ENCODE measurements around the gene SERPINB13. TPM values are rescaled to one million over a fixed set of nuclear protein-coding genes. Genes with fewer than 3 reads are reported as not detected.

SERPINB13 gene
- total RNA-seq, 4 donors from 2014 or later, result 1.4 TPM; not detected in 3

DNA sequence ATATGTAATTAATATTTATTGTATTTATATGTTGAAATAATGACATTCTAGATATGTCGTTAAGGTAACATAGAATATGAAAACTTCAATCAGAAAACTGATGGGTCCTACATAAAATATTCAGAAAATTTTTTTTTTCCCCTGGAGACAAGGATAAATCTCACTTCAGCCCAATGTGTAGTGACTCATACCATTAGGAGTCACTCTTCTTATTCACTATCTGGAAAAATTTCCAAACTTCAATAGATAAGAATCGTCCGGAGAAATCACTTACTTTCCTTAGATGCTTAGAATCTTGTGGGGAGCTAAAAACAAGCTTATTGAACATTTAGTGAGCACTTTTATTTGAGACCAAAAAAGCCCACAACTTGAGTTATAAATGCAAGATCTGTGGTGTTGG, 4.6 kb downstream of the SERPINB13 start:
- no peaks in the 10 kb centered on the region for H3K4me1 ChIP-seq
- no peak for DNase-seq
- H3K9me3 ChIP-seq, result no peaks in the 10 kb centered on the region
- intact Hi-C loops (cut with DNase I; ENCODE audit: low total_unique reads), result no loop called here
- no peaks in the 10 kb centered on the region for H3K27me3 ChIP-seq
- TF ChIP-seq, protein P1, sequence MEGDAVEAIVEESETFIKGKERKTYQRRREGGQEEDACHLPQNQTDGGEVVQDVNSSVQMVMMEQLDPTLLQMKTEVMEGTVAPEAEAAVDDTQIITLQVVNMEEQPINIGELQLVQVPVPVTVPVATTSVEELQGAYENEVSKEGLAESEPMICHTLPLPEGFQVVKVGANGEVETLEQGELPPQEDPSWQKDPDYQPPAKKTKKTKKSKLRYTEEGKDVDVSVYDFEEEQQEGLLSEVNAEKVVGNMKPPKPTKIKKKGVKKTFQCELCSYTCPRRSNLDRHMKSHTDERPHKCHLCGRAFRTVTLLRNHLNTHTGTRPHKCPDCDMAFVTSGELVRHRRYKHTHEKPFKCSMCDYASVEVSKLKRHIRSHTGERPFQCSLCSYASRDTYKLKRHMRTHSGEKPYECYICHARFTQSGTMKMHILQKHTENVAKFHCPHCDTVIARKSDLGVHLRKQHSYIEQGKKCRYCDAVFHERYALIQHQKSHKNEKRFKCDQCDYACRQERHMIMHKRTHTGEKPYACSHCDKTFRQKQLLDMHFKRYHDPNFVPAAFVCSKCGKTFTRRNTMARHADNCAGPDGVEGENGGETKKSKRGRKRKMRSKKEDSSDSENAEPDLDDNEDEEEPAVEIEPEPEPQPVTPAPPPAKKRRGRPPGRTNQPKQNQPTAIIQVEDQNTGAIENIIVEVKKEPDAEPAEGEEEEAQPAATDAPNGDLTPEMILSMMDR (IDR thresholded peaks at IDR 0.05), result no peak
- no peak for TF ChIP-seq POLR2A (IDR thresholded peaks at IDR 0.05)
- TF ChIP-seq EP300 (IDR thresholded peaks at IDR 0.05; ENCODE audit: low read depth), result no peak
- TF ChIP-seq POLR2AphosphoS5 (IDR thresholded peaks at IDR 0.05), result no peak
- H3K4me3 ChIP-seq, result no peak overlapping the region
- H3K36me3 ChIP-seq, result no peaks in the 10 kb centered on the region
- in situ Hi-C loops (cut with MboI; ENCODE audit: low pct_ligation_motif_present in 1 of 4, low pct_unique_long_range_greater_than_20kb in 1 of 4, low sequenced_read_pairs in 3 of 4), result no loop called here
- WGBS, 2 donors (ENCODE audit: low coverage in 1 of 2), result 74 to 82% methylated on average over 3 of the region's 3 CpGs
- no peak overlapping the region for H3K27ac ChIP-seq

DNA sequence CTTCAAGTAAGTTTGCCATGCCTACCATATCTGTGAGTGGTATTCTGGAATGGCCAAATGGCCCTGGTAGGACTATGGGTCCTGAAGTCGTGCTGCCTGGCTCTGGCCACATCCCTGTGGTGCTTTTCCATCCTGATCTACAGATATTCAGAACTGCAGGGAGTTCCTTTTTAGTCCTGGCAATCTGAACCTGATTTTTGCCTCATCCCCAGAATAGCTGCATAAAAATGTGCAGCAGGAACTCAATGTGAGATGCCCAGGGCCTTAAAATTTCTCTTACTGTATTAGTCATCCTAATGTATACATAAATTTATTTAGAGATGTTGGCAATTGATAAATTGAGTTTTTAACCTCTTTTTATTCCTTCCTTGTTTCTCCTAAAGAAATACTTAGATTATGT, 5.3 kb downstream of the SERPINB13 start:
- Histone ChIP-seq H3K4me1 (no peaks in the 10 kb centered on the region), H3K27ac (no peak overlapping the region), H3K36me3 (no peaks in the 10 kb centered on the region), H3K4me3 (no peak overlapping the region), H3K9me3 (no peaks in the 10 kb centered on the region), H3K27me3 (no peaks in the 10 kb centered on the region)
- TF ChIP-seq EP300 (IDR thresholded peaks at IDR 0.05; ENCODE audit: low read depth) (no peak), POLR2AphosphoS5 (IDR thresholded peaks at IDR 0.05) (no peak), POLR2A (IDR thresholded peaks at IDR 0.05) (no peak)
- TF ChIP-seq, protein P1 (IDR thresholded peaks at IDR 0.05), result no peak
- DNase-seq, result no peak
- intact Hi-C loops (cut with DNase I; ENCODE audit: low total_unique reads), result no loop called here
- in situ Hi-C loops (cut with MboI; ENCODE audit: low pct_ligation_motif_present in 1 of 4, low pct_unique_long_range_greater_than_20kb in 1 of 4, low sequenced_read_pairs in 3 of 4), result no loop called here
- 33 to 38% methylated on average over 1 of the region's 1 CpG for WGBS, 2 donors (ENCODE audit: low coverage in 1 of 2)

DNA sequence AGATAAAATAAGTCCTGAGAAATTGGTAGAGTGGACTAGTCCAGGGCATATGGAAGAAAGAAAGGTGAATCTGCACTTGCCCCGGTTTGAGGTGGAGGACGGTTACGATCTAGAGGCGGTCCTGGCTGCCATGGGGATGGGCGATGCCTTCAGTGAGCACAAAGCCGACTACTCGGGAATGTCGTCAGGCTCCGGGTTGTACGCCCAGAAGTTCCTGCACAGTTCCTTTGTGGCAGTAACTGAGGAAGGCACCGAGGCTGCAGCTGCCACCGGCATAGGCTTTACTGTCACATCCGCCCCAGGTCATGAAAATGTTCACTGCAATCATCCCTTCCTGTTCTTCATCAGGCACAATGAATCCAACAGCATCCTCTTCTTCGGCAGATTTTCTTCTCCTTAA, 9.8 kb downstream of the SERPINB13 start:
- DNase-seq, result no peak
- Histone ChIP-seq H3K27ac (no peak overlapping the region), H3K27me3 (no peaks in the 10 kb centered on the region), H3K9me3 (no peaks in the 10 kb centered on the region), H3K4me3 (no peak overlapping the region), H3K4me1 (no peaks in the 10 kb centered on the region), H3K36me3 (no peaks in the 10 kb centered on the region)
- in situ Hi-C loops (cut with MboI; ENCODE audit: low pct_ligation_motif_present in 1 of 4, low pct_unique_long_range_greater_than_20kb in 1 of 4, low sequenced_read_pairs in 3 of 4), result no loop called here
- WGBS, 2 donors (ENCODE audit: low coverage in 1 of 2), result 55 to 81% methylated on average over 5 to 14 of the region's 14 CpGs
- intact Hi-C loops (cut with DNase I; ENCODE audit: low total_unique reads), result no loop called here
- no peak for TF ChIP-seq POLR2AphosphoS5 (IDR thresholded peaks at IDR 0.05)
- TF ChIP-seq POLR2A (IDR thresholded peaks at IDR 0.05), result no peak
- TF ChIP-seq, protein P1 (IDR thresholded peaks at IDR 0.05), result no peak
- no peak for TF ChIP-seq EP300 (IDR thresholded peaks at IDR 0.05; ENCODE audit: low read depth)

DNA sequence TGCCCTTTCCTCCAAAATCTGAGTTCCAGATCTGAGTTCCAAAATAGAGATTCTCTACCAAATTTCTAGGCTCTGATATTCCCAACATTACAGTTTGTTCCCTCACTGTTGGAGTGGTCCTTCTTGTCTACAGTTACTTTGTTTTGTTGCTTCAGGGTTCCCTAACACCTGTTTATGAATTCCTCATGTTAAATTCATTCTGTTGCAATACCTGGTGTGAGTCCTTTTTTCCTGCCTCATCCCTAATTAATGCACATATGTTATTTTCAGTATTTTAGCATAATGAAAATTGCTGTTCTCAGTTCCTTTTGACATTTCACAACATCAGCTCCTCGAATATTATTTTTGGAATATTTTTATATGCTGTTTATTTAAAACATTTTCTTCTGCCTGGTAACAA, 16.2 kb downstream of the SERPINB13 start:
- Histone ChIP-seq H3K9me3 (no peaks in the 10 kb centered on the region), H3K27me3 (no peaks in the 10 kb centered on the region), H3K4me3 (no peak overlapping the region), H3K27ac (no peak overlapping the region), H3K4me1 (no peaks in the 10 kb centered on the region), H3K36me3 (no peaks in the 10 kb centered on the region)
- intact Hi-C loops (cut with DNase I; ENCODE audit: low total_unique reads) (no loop called here), in situ Hi-C loops (cut with MboI; ENCODE audit: low pct_ligation_motif_present in 1 of 4, low pct_unique_long_range_greater_than_20kb in 1 of 4, low sequenced_read_pairs in 3 of 4) (no loop called here)
- DNase-seq, result no peak
- 38 to 50% methylated on average over 1 of the region's 1 CpG for WGBS, 2 donors (ENCODE audit: low coverage in 1 of 2)
- TF ChIP-seq POLR2AphosphoS5 (IDR thresholded peaks at IDR 0.05), result no peak
- TF ChIP-seq, protein P1 (IDR thresholded peaks at IDR 0.05), result no peak
- no peak for TF ChIP-seq POLR2A (IDR thresholded peaks at IDR 0.05)
- TF ChIP-seq EP300 (IDR thresholded peaks at IDR 0.05; ENCODE audit: low read depth), result no peak

Measured in transverse colon (tissue), 4 donors.